Neural cell (in vitro differentiated cells): ENCODE measurements around the gene CHST13.

Source experiments
- CTCF ChIP-seq: fragments of 450-650 bp; IDR thresholded peaks from 2 replicates; pipeline ENCODE4 v1.5.1; 2014; ENCODE audit warnings: antibody characterized with exemption, mild to moderate bottlenecking, moderate library complexity; ENCODE audit not compliant: poor library complexity, severe bottlenecking
- EP300 ChIP-seq: fragments of 450-650 bp; conservative IDR thresholded peaks from 2 replicates; pipeline ENCODE4 v1.6.1; 2014; ENCODE audit warnings: antibody characterized with exemption, mild to moderate bottlenecking, moderate library complexity; ENCODE audit not compliant: poor library complexity, severe bottlenecking
- EZH2 ChIP-seq: fragments of 200-600, 300-800 bp; shearing (Covaris generic), sonication (generic); IDR thresholded peaks from 2 replicates; pipeline ENCODE4 v1.6.1; 2014; ENCODE audit warnings: antibody characterized with exemption, low read length, borderline replicate concordance, mild to moderate bottlenecking; ENCODE audit not compliant: insufficient read depth, poor library complexity, severe bottlenecking
- MXI1 ChIP-seq: fragments of 450-650 bp; conservative IDR thresholded peaks from 2 replicates; pipeline ENCODE4 v1.6.1; 2014; ENCODE audit warnings: antibody characterized with exemption, mild to moderate bottlenecking; ENCODE audit not compliant: poor library complexity, severe bottlenecking
- POLR2AphosphoS5 ChIP-seq: IDR thresholded peaks from 2 replicates; pipeline ENCODE4 v1.6.1; 2012
- RAD21 ChIP-seq: fragments of 450-650 bp; conservative IDR thresholded peaks from 2 replicates; pipeline ENCODE4 v1.6.1; 2014; ENCODE audit warnings: antibody characterized with exemption, mild to moderate bottlenecking, moderate library complexity
- REST ChIP-seq: IDR thresholded peaks from 2 replicates; pipeline ENCODE4 v1.6.1; 2012; ENCODE audit warnings: borderline replicate concordance
- SMC3 ChIP-seq: fragments of 450-650 bp; conservative IDR thresholded peaks from 2 replicates; pipeline ENCODE4 v1.6.1; 2014; ENCODE audit warnings: antibody characterized with exemption, mild to moderate bottlenecking, moderate library complexity; ENCODE audit not compliant: poor library complexity
- TAF1 ChIP-seq: IDR thresholded peaks from 2 replicates; pipeline ENCODE4 v1.6.1; 2012; ENCODE audit warnings: low read depth

- TF ChIP-seq CTCF = no peak
- TF ChIP-seq MXI1 = no peak
- TF ChIP-seq SMC3 = no peak
- no peak for TF ChIP-seq TAF1
- TF ChIP-seq EZH2 = no peak
- no peak for TF ChIP-seq POLR2AphosphoS5
- no peak for TF ChIP-seq REST
- no peak for TF ChIP-seq EP300
- TF ChIP-seq RAD21 = no peak
Measured at GRCh38 chr3:126527006-126527405, 3.1 kb downstream of the CHST13 start.
